Neural crest cell (in vitro differentiated cells): ENCODE data around the gene OXCT1. TPM values are rescaled to one million over a fixed set of nuclear protein-coding genes. Genes with fewer than 3 reads are reported as not detected.

Experiments used
- DNase-seq: peaks from one replicate; pipeline ENCODE4 v3.0.0; 2021; ENCODE audit warnings: low read depth, mixed read lengths, low spot score
- H3K27ac Mint-ChIP-seq: one replicate; pipeline ENCODE4 v1.8.0; 2021; ENCODE audit warnings: mild to moderate bottlenecking, mixed read lengths; ENCODE audit not compliant: unreplicated experiment
- H3K27me3 Mint-ChIP-seq: 2 replicates; pipeline ENCODE4 v1.8.0; 2021; ENCODE audit warnings: low read depth, mild to moderate bottlenecking, mixed read lengths
- H3K36me3 Mint-ChIP-seq: 2 replicates; pipeline ENCODE4 v1.8.0; 2021; ENCODE audit warnings: low read depth, mild to moderate bottlenecking, mixed read lengths
- H3K4me1 Mint-ChIP-seq: 2 replicates; pipeline ENCODE4 v1.8.0; 2021; ENCODE audit warnings: mixed read lengths
- H3K4me3 Mint-ChIP-seq: one replicate; pipeline ENCODE4 v1.8.0; 2021; ENCODE audit warnings: mild to moderate bottlenecking, mixed read lengths
- H3K9me3 Mint-ChIP-seq: 2 replicates; pipeline ENCODE4 v1.8.0; 2021; ENCODE audit warnings: mixed read lengths
- total RNA-seq: library from RNA; stranded (reverse); gene quantifications from 2 replicates; pipeline ENCODE4 v1.2.1, GENCODE V29; 2021
- TF ChIP-seq, protein P1 (sequence below): fragments of 200-600 bp; sonication (generic); conservative IDR thresholded peaks from 2 replicates; pipeline ENCODE4 v1.5.0; 2021; ENCODE audit warnings: antibody characterized with exemption, mild to moderate bottlenecking

Gene OXCT1
- total RNA-seq, 1 donor from 2014 or later = 30.2 TPM

- H3K9me3 Mint-ChIP-seq = no peaks in the 10 kb centered on the region
- peaks cover 13% of the 10 kb centered on the region for H3K4me1 Mint-ChIP-seq
- H3K27ac Mint-ChIP-seq = peak overlapping the region; percentile 72
- TF ChIP-seq, protein P1, sequence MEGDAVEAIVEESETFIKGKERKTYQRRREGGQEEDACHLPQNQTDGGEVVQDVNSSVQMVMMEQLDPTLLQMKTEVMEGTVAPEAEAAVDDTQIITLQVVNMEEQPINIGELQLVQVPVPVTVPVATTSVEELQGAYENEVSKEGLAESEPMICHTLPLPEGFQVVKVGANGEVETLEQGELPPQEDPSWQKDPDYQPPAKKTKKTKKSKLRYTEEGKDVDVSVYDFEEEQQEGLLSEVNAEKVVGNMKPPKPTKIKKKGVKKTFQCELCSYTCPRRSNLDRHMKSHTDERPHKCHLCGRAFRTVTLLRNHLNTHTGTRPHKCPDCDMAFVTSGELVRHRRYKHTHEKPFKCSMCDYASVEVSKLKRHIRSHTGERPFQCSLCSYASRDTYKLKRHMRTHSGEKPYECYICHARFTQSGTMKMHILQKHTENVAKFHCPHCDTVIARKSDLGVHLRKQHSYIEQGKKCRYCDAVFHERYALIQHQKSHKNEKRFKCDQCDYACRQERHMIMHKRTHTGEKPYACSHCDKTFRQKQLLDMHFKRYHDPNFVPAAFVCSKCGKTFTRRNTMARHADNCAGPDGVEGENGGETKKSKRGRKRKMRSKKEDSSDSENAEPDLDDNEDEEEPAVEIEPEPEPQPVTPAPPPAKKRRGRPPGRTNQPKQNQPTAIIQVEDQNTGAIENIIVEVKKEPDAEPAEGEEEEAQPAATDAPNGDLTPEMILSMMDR = no peak
- no peaks in the 10 kb centered on the region for H3K27me3 Mint-ChIP-seq
- peak; percentile 12 for DNase-seq
- H3K36me3 Mint-ChIP-seq = peaks cover 27% of the 10 kb centered on the region
- H3K4me3 Mint-ChIP-seq = no peak overlapping the region
These were observed 34.6 kb downstream of the OXCT1 start for GRCh38 chr5:41835645-41836044.

- peaks cover 27% of the 10 kb centered on the region for H3K36me3 Mint-ChIP-seq
- H3K4me1 Mint-ChIP-seq = peaks cover 13% of the 10 kb centered on the region
- TF ChIP-seq, protein P1 = no peak
- no peak for DNase-seq
- no peak overlapping the region for H3K27ac Mint-ChIP-seq
- no peaks in the 10 kb centered on the region for H3K9me3 Mint-ChIP-seq
- no peaks in the 10 kb centered on the region for H3K27me3 Mint-ChIP-seq
- no peak overlapping the region for H3K4me3 Mint-ChIP-seq
These were observed 35.7 kb downstream of the OXCT1 start for GRCh38 chr5:41834506-41834905.

DNA sequence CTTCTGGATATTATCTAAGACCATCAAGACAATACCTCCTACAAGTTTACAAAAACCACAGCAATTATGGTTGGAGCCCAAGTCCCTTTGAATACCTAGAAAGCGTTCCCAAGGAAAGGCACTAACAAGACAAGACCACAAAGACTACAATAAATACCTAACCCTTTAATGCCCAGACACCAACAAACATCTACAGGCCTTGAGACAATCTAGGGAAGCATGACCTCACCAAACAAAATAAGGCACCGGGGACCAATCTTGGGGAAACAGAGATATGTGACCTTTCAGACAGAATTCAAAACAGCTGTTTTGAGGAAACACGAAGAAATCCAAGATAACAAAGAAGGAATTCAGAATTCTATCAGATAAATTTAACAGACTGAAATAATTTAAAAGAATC, 37.8 kb downstream of the OXCT1 start:
- no peak overlapping the region for H3K4me3 Mint-ChIP-seq
- peaks cover 32% of the 10 kb centered on the region for H3K36me3 Mint-ChIP-seq
- H3K27ac Mint-ChIP-seq = no peak overlapping the region
- no peaks in the 10 kb centered on the region for H3K9me3 Mint-ChIP-seq
- H3K4me1 Mint-ChIP-seq = peaks cover 12% of the 10 kb centered on the region
- H3K27me3 Mint-ChIP-seq = no peaks in the 10 kb centered on the region
- TF ChIP-seq, protein P1 = no peak
- DNase-seq = no peak

DNA sequence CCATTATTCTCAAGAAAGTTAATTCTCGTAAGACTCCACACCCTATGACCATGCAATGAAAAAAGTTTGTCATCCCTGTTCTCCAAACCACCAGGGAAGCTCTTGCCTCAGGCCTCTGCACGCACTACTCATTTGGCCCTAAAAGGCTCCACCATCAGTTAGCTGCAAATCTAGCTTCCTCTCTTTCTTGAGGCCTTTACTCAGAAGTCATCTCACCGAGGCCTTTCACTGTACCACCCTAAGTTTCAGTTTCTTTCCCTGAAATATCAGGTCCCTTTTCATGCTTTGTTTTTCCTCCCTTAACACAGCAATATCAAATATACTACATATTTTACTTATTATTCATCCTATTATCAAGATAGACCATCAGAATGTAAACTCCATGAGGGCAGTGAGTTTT, 39.1 kb downstream of the OXCT1 start:
- Mint-ChIP-seq H3K9me3 (peaks cover 5% of the 10 kb centered on the region), H3K27ac (no peak overlapping the region), H3K4me3 (no peak overlapping the region), H3K4me1 (peaks cover 7% of the 10 kb centered on the region), H3K27me3 (no peaks in the 10 kb centered on the region), H3K36me3 (peaks cover 40% of the 10 kb centered on the region)
- TF ChIP-seq, protein P1 = no peak
- DNase-seq = no peak

- no peak overlapping the region for H3K4me3 Mint-ChIP-seq
- peaks cover 5% of the 10 kb centered on the region for H3K9me3 Mint-ChIP-seq
- TF ChIP-seq, protein P1 = no peak
- H3K27me3 Mint-ChIP-seq = no peaks in the 10 kb centered on the region
- H3K4me1 Mint-ChIP-seq = no peaks in the 10 kb centered on the region
- no peak overlapping the region for H3K27ac Mint-ChIP-seq
- H3K36me3 Mint-ChIP-seq = peaks cover 33% of the 10 kb centered on the region
- no peak for DNase-seq
These were observed 42.4 kb downstream of the OXCT1 start for GRCh38 chr5:41827792-41828191.

- H3K36me3 Mint-ChIP-seq = peaks cover 16% of the 10 kb centered on the region
- H3K27ac Mint-ChIP-seq = no peak overlapping the region
- no peaks in the 10 kb centered on the region for H3K4me1 Mint-ChIP-seq
- H3K9me3 Mint-ChIP-seq = peaks cover 5% of the 10 kb centered on the region
- no peaks in the 10 kb centered on the region for H3K27me3 Mint-ChIP-seq
- DNase-seq = no peak
- no peak overlapping the region for H3K4me3 Mint-ChIP-seq
- TF ChIP-seq, protein P1 = no peak
These were observed 48.2 kb downstream of the OXCT1 start for GRCh38 chr5:41822036-41822435.
